Body of pancreas (tissue), 2 donors: ENCODE results near the gene DYNLT2B. TPM values are rescaled to one million over a fixed set of nuclear protein-coding genes. Genes with fewer than 3 reads are reported as not detected.

Experiments
- small RNA-seq: library from RNA; depleted of rRNA; stranded (forward); fragments of <200 nt; gene quantifications from one replicate; pipeline ENCODE3, GENCODE V24; 2016
- total RNA-seq, 2 donors: library from RNA; depleted of rRNA; stranded (reverse); fragments of >200 nt; gene quantifications; one replicate each; pipeline ENCODE4 v1.1.0, GENCODE V29; 2016

The DYNLT2B gene
- total RNA-seq, 2 donors from 2014 or later: 5.6 to 8.3 TPM

Small RNA genes lying within 50 kb of the gene (small RNA-seq; reads per million reads assigned to genes)
- gene AC069257.2: not detected
- gene RNU6-910P: not detected

Other genes with a start within 250 kb of the DYNLT2B start
- gene TFRC, start 236.2 kb downstream of the DYNLT2B start, total RNA-seq: 10 to 100 TPM; 23.6 to 51.7 TPM
- not detected for gene ZDHHC19, start 106.8 kb downstream of the DYNLT2B start, total RNA-seq
- gene SLC51A, start 101.7 kb downstream of the DYNLT2B start, total RNA-seq: under 1 TPM in 1 of 2 donors, not detected in 1; 0.26 TPM
- 10 to 100 TPM; 30.9 to 47.8 TPM for gene PCYT1A, start 30.5 kb downstream of the DYNLT2B start, total RNA-seq
- gene TM4SF19, start 20.1 kb upstream of the DYNLT2B start, total RNA-seq: not detected
- gene UBXN7, start 114.2 kb upstream of the DYNLT2B start, total RNA-seq: 10 to 100 TPM in 1 of 2 donors, 1 to 10 TPM in 1; 8.6 to 11.2 TPM
- gene RNF168, start 185.5 kb upstream of the DYNLT2B start, total RNA-seq: 1 to 10 TPM; 7.0 to 8.9 TPM
- gene SMCO1, start 197.1 kb upstream of the DYNLT2B start, total RNA-seq: not detected